ENCODE data around the gene APP.

APP gene

DNA sequence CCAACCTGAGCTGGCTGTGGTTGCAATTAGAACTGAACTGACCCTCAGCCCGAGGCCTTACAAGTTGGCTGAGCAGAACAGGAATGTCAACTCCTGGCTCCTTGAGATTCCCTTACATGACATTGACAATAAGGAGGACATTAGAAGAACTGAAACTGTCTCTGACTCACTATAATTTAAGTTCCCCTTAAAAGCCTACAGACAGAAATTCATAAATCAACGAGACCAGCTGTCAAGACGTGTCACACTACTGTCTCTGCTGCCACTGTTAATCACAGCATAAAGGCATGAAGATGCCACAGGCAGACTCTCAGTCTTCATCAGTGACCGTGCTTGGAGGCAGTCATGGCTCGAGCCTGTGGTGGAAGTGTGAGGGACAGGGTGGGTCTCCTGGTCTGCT is 267.0 kb downstream of the APP start:
- DNase-seq (ENCODE audit: low read depth), result no peak

GRCh38 chr21:25901330-25901979 is 269.1 kb downstream of the APP start:
- no peak for DNase-seq (ENCODE audit: low read depth)

- DNase-seq (ENCODE audit: low read depth), result no peak
Measured at GRCh38 chr21:25898671-25899070, 271.9 kb downstream of the APP start.

GRCh38 chr21:25897383-25897782 is 273.2 kb downstream of the APP start:
- no peak for DNase-seq (ENCODE audit: low read depth)

- DNase-seq (ENCODE audit: low read depth), result no peak
Measured at GRCh38 chr21:25896501-25897056, 274.0 kb downstream of the APP start.

GRCh38 chr21:25895565-25896205 is 274.9 kb downstream of the APP start:
- DNase-seq (ENCODE audit: low read depth), result no peak

- no peak for DNase-seq (ENCODE audit: low read depth)
Measured at GRCh38 chr21:25893191-25893590, 277.4 kb downstream of the APP start.

GRCh38 chr21:25891596-25891995 is 279.0 kb downstream of the APP start:
- DNase-seq (ENCODE audit: low read depth), result no peak

- no peak for DNase-seq (ENCODE audit: low read depth)
Measured at GRCh38 chr21:25890001-25890400, 280.6 kb downstream of the APP start.

GRCh38 chr21:25888711-25889110 is 281.9 kb downstream of the APP start:
- no peak for DNase-seq (ENCODE audit: low read depth)

DNA sequence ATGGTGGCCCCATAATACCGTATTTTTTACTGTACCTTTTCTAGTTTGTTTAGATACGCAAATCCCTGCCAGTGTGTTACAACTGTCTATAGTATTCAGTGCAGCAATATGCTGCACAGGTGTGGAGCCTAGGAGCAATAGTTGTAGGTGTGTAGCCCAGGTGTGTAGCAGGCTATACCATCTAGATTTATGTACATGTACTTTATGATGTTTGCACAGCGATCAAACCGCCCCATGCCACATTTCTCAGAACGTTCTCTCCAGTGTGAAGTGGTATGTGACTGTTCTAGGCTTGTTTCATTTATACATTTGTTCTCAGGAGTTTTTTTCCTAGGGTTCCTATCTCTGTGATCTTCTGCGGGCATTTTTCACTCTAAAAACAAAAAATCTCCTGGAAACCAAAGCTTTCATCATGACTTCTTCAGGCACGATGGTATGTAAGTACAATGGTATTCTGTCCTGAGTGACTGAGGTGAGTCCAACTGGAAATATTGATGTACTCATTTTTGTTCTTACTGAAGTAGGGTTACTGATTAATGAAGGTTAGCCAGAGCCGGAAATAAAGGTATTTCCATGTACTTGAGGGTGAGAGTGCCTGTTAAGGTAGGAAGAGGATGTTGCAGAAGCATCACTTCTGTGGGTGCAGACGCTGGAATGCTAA is 282.8 kb downstream of the APP start:
- DNase-seq (ENCODE audit: low read depth), result no peak

- DNase-seq (ENCODE audit: low read depth), result no peak
Measured at GRCh38 chr21:25887166-25887565, 283.4 kb downstream of the APP start.

- no peak for DNase-seq (ENCODE audit: low read depth)
Measured at GRCh38 chr21:25885880-25886279, 284.7 kb downstream of the APP start.

- no peak for DNase-seq (ENCODE audit: low read depth)
Measured at GRCh38 chr21:25885405-25885804, 285.2 kb downstream of the APP start.

DNA sequence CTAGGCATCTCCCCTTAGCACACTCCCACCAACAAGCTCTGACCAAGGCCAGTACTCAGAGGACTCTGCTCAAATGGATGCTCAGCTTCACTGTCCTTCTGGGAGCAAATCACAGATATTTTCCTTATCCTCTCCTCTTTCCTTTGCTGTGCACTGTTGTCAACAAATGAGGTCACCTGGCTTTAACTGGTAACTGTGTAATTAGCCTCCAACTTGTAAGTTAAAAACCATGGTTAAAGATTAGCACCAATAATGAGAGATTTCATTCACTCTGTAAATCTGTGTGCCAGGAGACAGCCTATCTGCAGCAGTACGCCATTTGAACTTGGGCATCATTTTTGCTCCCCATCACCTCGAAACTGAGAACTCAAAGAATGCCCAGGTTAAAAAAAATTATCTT is 286.3 kb downstream of the APP start:
- no peak for DNase-seq (ENCODE audit: low read depth)

DNA sequence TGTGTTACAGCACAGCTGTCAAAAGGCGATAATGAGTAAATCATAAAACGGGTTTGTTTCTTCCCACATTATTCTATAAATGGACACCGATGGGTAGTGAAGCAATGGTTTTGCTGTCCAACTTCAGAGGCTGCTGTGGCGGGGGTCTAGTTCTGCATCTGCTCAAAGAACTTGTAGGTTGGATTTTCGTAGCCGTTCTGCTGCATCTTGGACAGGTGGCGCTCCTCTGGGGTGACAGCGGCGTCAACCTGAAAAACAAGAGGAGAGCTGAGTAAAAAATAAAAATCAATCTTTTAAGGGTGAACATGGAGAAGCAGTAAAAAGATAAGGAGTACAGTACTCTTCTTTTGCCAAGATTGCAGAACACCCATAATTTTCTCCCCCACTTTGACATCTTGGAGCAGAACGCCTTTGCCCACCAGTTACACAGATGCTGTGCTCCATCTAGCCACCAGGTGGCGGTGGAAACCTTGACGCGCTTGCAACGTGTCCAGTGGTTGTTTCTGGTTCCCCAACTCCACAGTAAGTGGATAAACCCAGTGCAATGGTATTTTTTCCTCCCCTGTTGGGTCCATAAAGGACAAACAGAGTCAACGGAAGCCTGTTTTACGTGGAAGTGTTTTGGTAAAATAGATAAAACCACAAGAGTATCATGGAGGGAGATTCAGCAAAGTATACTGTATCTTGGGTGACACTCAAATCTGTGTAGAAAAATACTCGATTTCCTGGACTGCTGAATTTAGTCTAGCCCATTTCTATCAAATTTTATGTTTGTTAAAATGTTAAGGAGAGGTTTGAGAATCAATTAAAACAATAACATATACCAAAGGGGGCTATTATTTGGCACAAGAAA is 288.8 kb downstream of the APP start:
- peak; percentile 24 for DNase-seq (ENCODE audit: low read depth)

DNA sequence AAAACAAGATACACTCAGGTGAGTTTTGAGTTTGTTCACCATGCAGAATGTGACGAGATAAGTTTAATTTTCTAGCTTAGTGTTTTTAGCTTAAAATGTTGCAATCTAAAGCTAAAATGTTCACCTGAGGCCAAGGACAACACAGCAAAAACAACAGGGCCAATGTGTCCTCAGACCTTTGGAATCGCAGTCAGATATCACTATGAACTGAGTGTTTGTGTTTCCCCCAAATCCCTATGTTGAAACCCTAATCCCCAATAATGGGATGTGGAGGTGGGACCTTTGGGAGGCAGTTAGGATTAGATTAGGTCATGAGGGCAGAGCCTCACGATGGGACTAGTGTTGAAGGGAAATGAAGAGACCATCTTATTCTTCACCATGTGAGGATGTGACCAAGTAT is 291.4 kb downstream of the APP start:
- no peak for DNase-seq (ENCODE audit: low read depth)

DNA sequence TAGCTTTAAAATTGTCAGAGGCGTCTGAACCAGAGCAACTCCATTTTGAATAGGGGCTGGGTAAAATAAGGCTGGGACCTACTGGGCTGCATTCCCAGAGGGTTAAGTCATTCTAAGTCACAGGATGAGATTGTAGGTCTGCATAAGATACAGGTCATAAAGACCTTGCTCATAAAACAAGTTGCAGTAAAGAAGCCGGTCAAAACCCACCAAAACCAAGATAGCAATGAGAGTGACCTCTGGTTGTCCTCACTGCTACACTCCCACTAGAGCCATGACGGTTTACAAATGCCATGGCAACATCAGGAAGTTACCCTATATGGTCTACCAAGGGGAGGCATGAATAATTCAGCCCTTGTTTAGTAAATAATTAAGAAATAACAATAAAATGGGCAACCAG is 292.2 kb downstream of the APP start:
- DNase-seq (ENCODE audit: low read depth), result no peak

DNA sequence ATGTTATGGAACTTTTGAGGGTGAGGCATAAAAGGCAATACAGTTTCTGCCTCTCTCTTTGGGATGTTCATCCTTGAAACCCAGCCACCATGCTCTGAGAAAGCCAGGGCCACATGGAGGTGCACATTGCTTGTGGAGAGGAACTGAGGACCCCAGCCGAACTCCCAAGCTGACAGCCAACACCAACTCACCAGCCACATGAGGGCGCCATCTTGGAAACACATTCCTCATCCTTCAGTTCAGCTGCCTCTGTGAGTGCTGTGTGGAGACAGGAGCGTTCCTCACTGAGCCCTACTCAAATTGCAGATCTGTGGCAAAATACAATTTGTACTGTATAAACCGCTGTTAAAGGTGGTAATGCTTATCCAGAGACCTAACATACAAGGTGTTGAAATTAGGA is 298.3 kb downstream of the APP start:
- DNase-seq (ENCODE audit: low read depth), result no peak

DNA sequence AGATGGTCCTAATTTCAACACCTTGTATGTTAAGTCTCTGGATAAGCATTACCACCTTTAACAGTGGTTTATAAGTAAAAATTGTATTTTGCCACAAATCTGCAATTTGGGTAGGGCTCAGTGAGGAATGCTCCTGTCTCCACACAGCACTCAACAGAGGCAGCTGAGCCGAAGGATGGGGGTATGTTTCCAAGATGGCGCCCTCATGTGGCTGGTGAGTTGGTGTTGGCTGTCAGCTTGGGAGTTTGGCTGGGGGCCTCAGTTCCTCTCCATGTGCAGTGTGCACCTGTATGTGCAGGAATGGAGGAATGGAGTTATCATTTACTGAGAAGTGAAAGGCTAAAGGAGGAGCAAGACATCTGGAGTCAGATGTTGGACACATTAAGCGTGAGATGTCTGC is 299.0 kb downstream of the APP start:
- DNase-seq (ENCODE audit: low read depth), result no peak

- no peak for DNase-seq (ENCODE audit: low read depth)
Measured at GRCh38 chr21:25870084-25870483, 300.5 kb downstream of the APP start.

- DNase-seq (ENCODE audit: low read depth), result no peak
Measured at GRCh38 chr21:25867061-25867460, 303.5 kb downstream of the APP start.

Data from HS-5 (cell line).